Stimulated activated memory B cell treated with anti-CD40 and anti-IgM and Interleukin-4, amounts not matched to agents 10 μg/mL and 1 μg/mL and 100 μg/mL, for 72 hours (primary cell): ENCODE data around the gene NIPSNAP3A.
A peak's percentile ranks its signal among the peaks of the same experiment; 100 is the strongest.

Source experiments
- ATAC-seq: fragments of 150-1000 bp; cut with Tn5 transposase; 2 replicates; pipeline ENCODE4 v1.10.0; 2021
- H3K27ac Mint-ChIP-seq: one replicate; pipeline ENCODE4 v1.8.0; 2022; ENCODE audit warnings: mild to moderate bottlenecking, mixed read lengths
- H3K27me3 Mint-ChIP-seq: one replicate; pipeline ENCODE4 v1.8.0; 2022; ENCODE audit warnings: mixed read lengths
- H3K36me3 Mint-ChIP-seq: one replicate; pipeline ENCODE4 v1.8.0; 2022; ENCODE audit warnings: mixed read lengths
- H3K4me1 Mint-ChIP-seq: one replicate; pipeline ENCODE4 v1.8.0; 2022; ENCODE audit warnings: mixed read lengths
- H3K4me3 Mint-ChIP-seq: one replicate; pipeline ENCODE4 v1.8.0; 2022; ENCODE audit warnings: mild to moderate bottlenecking, moderate library complexity, mixed read lengths
- H3K9me3 Mint-ChIP-seq: one replicate; pipeline ENCODE4 v1.8.0; 2022; ENCODE audit warnings: mixed read lengths

The NIPSNAP3A gene

GRCh38 chr9:104783588-104783987 is 36.1 kb downstream of the NIPSNAP3A start:
- Mint-ChIP-seq H3K4me3 (no peak overlapping the region), H3K9me3 (no peaks in the 10 kb centered on the region), H3K27me3 (no peaks in the 10 kb centered on the region), H3K4me1 (peaks cover 18% of the 10 kb centered on the region), H3K36me3 (peaks cover 25% of the 10 kb centered on the region), H3K27ac (no peak overlapping the region)
- ATAC-seq: no peak

- H3K4me1 Mint-ChIP-seq: peaks cover 18% of the 10 kb centered on the region
- no peaks in the 10 kb centered on the region for H3K9me3 Mint-ChIP-seq
- no peaks in the 10 kb centered on the region for H3K27me3 Mint-ChIP-seq
- peaks cover 23% of the 10 kb centered on the region for H3K36me3 Mint-ChIP-seq
- ATAC-seq: peak; percentile 62
- H3K27ac Mint-ChIP-seq: peak overlapping the region; percentile 71
- H3K4me3 Mint-ChIP-seq: peak overlapping the region; percentile 18
Observed at GRCh38 chr9:104784098-104784497, 36.6 kb downstream of the NIPSNAP3A start.

GRCh38 chr9:104786293-104786692 is 38.8 kb downstream of the NIPSNAP3A start:
- Mint-ChIP-seq H3K4me3 (no peak overlapping the region), H3K4me1 (peaks cover 9% of the 10 kb centered on the region), H3K9me3 (no peaks in the 10 kb centered on the region), H3K27ac (no peak overlapping the region), H3K36me3 (peaks cover 22% of the 10 kb centered on the region), H3K27me3 (no peaks in the 10 kb centered on the region)
- no peak for ATAC-seq

GRCh38 chr9:104787306-104788015 is 40.0 kb downstream of the NIPSNAP3A start:
- H3K36me3 Mint-ChIP-seq: peaks cover 22% of the 10 kb centered on the region
- peaks cover 9% of the 10 kb centered on the region for H3K4me1 Mint-ChIP-seq
- ATAC-seq: no peak
- H3K27ac Mint-ChIP-seq: no peak overlapping the region
- no peak overlapping the region for H3K4me3 Mint-ChIP-seq
- no peaks in the 10 kb centered on the region for H3K27me3 Mint-ChIP-seq
- H3K9me3 Mint-ChIP-seq: no peaks in the 10 kb centered on the region

GRCh38 chr9:104788251-104788650 is 40.8 kb downstream of the NIPSNAP3A start:
- ATAC-seq: no peak
- Mint-ChIP-seq H3K9me3 (no peaks in the 10 kb centered on the region), H3K27me3 (no peaks in the 10 kb centered on the region), H3K27ac (no peak overlapping the region), H3K4me1 (peaks cover 9% of the 10 kb centered on the region), H3K4me3 (no peak overlapping the region), H3K36me3 (peaks cover 29% of the 10 kb centered on the region)

- H3K4me1 Mint-ChIP-seq: no peaks in the 10 kb centered on the region
- no peaks in the 10 kb centered on the region for H3K27me3 Mint-ChIP-seq
- H3K4me3 Mint-ChIP-seq: no peak overlapping the region
- peaks cover 36% of the 10 kb centered on the region for H3K36me3 Mint-ChIP-seq
- ATAC-seq: no peak
- H3K27ac Mint-ChIP-seq: no peak overlapping the region
- H3K9me3 Mint-ChIP-seq: no peaks in the 10 kb centered on the region
Observed at GRCh38 chr9:104794070-104794469, 46.6 kb downstream of the NIPSNAP3A start.

GRCh38 chr9:104795082-104795481 is 47.6 kb downstream of the NIPSNAP3A start:
- H3K36me3 Mint-ChIP-seq: peaks cover 41% of the 10 kb centered on the region
- no peaks in the 10 kb centered on the region for H3K4me1 Mint-ChIP-seq

GRCh38 chr9:104795857-104796256 is 48.4 kb downstream of the NIPSNAP3A start:
- Mint-ChIP-seq H3K4me1 (no peaks in the 10 kb centered on the region), H3K36me3 (peaks cover 41% of the 10 kb centered on the region), H3K27ac (no peak overlapping the region), H3K4me3 (no peak overlapping the region), H3K9me3 (no peaks in the 10 kb centered on the region), H3K27me3 (no peaks in the 10 kb centered on the region)
- no peak for ATAC-seq

More at GRCh38 chr9:104795082-104795481, 47.6 kb downstream of the NIPSNAP3A start:
- H3K9me3 Mint-ChIP-seq: no peaks in the 10 kb centered on the region
- no peaks in the 10 kb centered on the region for H3K27me3 Mint-ChIP-seq
- ATAC-seq: no peak
- no peak overlapping the region for H3K27ac Mint-ChIP-seq
- no peak overlapping the region for H3K4me3 Mint-ChIP-seq

GRCh38 chr9:104798209-104798995 is 50.9 kb downstream of the NIPSNAP3A start:
- Mint-ChIP-seq H3K4me3 (no peak overlapping the region), H3K36me3 (peaks cover 46% of the 10 kb centered on the region), H3K9me3 (no peaks in the 10 kb centered on the region), H3K4me1 (no peaks in the 10 kb centered on the region), H3K27me3 (no peaks in the 10 kb centered on the region), H3K27ac (no peak overlapping the region)
- ATAC-seq: no peak

GRCh38 chr9:104800068-104800785 is 52.7 kb downstream of the NIPSNAP3A start:
- no peak for ATAC-seq
- H3K36me3 Mint-ChIP-seq: peaks cover 38% of the 10 kb centered on the region

GRCh38 chr9:104802110-104802509 is 54.6 kb downstream of the NIPSNAP3A start:
- Mint-ChIP-seq H3K36me3 (peaks cover 46% of the 10 kb centered on the region), H3K4me3 (no peak overlapping the region), H3K27ac (no peak overlapping the region), H3K9me3 (no peaks in the 10 kb centered on the region), H3K4me1 (no peaks in the 10 kb centered on the region), H3K27me3 (no peaks in the 10 kb centered on the region)
- no peak for ATAC-seq

More at GRCh38 chr9:104800068-104800785, 52.7 kb downstream of the NIPSNAP3A start:
- Mint-ChIP-seq H3K27ac (no peak overlapping the region), H3K27me3 (no peaks in the 10 kb centered on the region), H3K4me1 (no peaks in the 10 kb centered on the region), H3K9me3 (no peaks in the 10 kb centered on the region), H3K4me3 (no peak overlapping the region)

GRCh38 chr9:104802906-104803305 is 55.4 kb downstream of the NIPSNAP3A start:
- peaks cover 46% of the 10 kb centered on the region for H3K36me3 Mint-ChIP-seq
- ATAC-seq: no peak
- H3K9me3 Mint-ChIP-seq: no peaks in the 10 kb centered on the region

GRCh38 chr9:104805441-104805840 is 58.0 kb downstream of the NIPSNAP3A start:
- H3K36me3 Mint-ChIP-seq: peaks cover 39% of the 10 kb centered on the region

More at GRCh38 chr9:104802906-104803305, 55.4 kb downstream of the NIPSNAP3A start:
- no peaks in the 10 kb centered on the region for H3K27me3 Mint-ChIP-seq
- no peaks in the 10 kb centered on the region for H3K4me1 Mint-ChIP-seq
- H3K27ac Mint-ChIP-seq: no peak overlapping the region
- H3K4me3 Mint-ChIP-seq: no peak overlapping the region

GRCh38 chr9:104808035-104808614 is 60.6 kb downstream of the NIPSNAP3A start:
- ATAC-seq: no peak
- Mint-ChIP-seq H3K4me1 (no peaks in the 10 kb centered on the region), H3K27ac (no peak overlapping the region), H3K9me3 (no peaks in the 10 kb centered on the region), H3K4me3 (no peak overlapping the region), H3K27me3 (no peaks in the 10 kb centered on the region), H3K36me3 (peaks cover 40% of the 10 kb centered on the region)

More at GRCh38 chr9:104805441-104805840, 58.0 kb downstream of the NIPSNAP3A start:
- no peaks in the 10 kb centered on the region for H3K4me1 Mint-ChIP-seq
- no peaks in the 10 kb centered on the region for H3K27me3 Mint-ChIP-seq
- no peak overlapping the region for H3K4me3 Mint-ChIP-seq
- H3K27ac Mint-ChIP-seq: no peak overlapping the region
- H3K9me3 Mint-ChIP-seq: no peaks in the 10 kb centered on the region
- ATAC-seq: no peak
